Neural progenitor cell (in vitro differentiated cells): ENCODE data around the gene DNAJC15. TPM values are rescaled to one million over a fixed set of nuclear protein-coding genes. Genes with fewer than 3 reads are reported as not detected.

Experiments
- DNase-seq: peaks from one replicate; pipeline ENCODE4 v3.0.0-alpha.2; 2016; ENCODE audit warnings: low spot score
- H2AFZ ChIP-seq: fragments of 200-600 bp; sonication (generic); replicated peaks from 2 replicates; pipeline ENCODE4 v1.6.1; 2016; ENCODE audit warnings: antibody characterized with exemption
- H3F3A ChIP-seq: fragments of 200-600 bp; sonication (generic); 2 replicates; pipeline ENCODE4 v1.6.1; 2016; ENCODE audit warnings: antibody characterized with exemption, low read depth
- H3K27ac ChIP-seq: fragments of 200-600 bp; sonication (generic); 2 replicates; pipeline ENCODE4 v1.5.1; 2016; ENCODE audit warnings: mild to moderate bottlenecking
- H3K27me3 ChIP-seq: fragments of 200-600 bp; sonication (generic); 2 replicates; pipeline ENCODE4 v1.6.1; 2016; ENCODE audit warnings: mild to moderate bottlenecking, moderate library complexity
- H3K36me3 ChIP-seq: fragments of 200-600 bp; sonication (generic); 2 replicates; pipeline ENCODE4 v1.5.1; 2016
- H3K4me1 ChIP-seq: fragments of 200-600 bp; sonication (generic); 2 replicates; pipeline ENCODE4 v1.6.1; 2016; ENCODE audit warnings: mixed run types
- H3K4me2 ChIP-seq: fragments of 200-600 bp; sonication (generic); 2 replicates; pipeline ENCODE4 v1.6.1; 2016
- H3K4me3 ChIP-seq: fragments of 200-600 bp; sonication (generic); 2 replicates; pipeline ENCODE4 v1.5.1; 2016
- H3K79me2 ChIP-seq: fragments of 200-600 bp; sonication (generic); 2 replicates; pipeline ENCODE4 v1.6.1; 2016; ENCODE audit warnings: low read depth
- H3K9ac ChIP-seq: fragments of 200-600 bp; sonication (generic); 2 replicates; pipeline ENCODE4 v1.6.1; 2016
- H3K9me3 ChIP-seq: fragments of 200-600 bp; sonication (generic); 2 replicates; pipeline ENCODE4 v1.5.1; 2016; ENCODE audit warnings: low read depth
- H4K20me1 ChIP-seq: fragments of 200-600 bp; sonication (generic); 2 replicates; pipeline ENCODE4 v1.6.1; 2016; ENCODE audit warnings: low read depth
- H3K27ac Mint-ChIP-seq: 3 replicates; pipeline ENCODE4 v1.8.0; 2021; ENCODE audit warnings: mixed read lengths
- H3K27me3 Mint-ChIP-seq: 2 replicates; pipeline ENCODE4 v1.8.0; 2022; ENCODE audit warnings: low read depth, mild to moderate bottlenecking, inconsistent platforms, moderate library complexity, mixed read lengths; ENCODE audit not compliant: insufficient read depth
- H3K36me3 Mint-ChIP-seq: 3 replicates; pipeline ENCODE4 v1.8.0; 2021; ENCODE audit warnings: mixed read lengths
- H3K4me1 Mint-ChIP-seq: 3 replicates; pipeline ENCODE4 v1.8.0; 2021; ENCODE audit warnings: mixed read lengths
- H3K4me3 Mint-ChIP-seq: 3 replicates; pipeline ENCODE4 v1.8.0; 2021; ENCODE audit warnings: mild to moderate bottlenecking, moderate library complexity, mixed read lengths
- H3K9me3 Mint-ChIP-seq: 3 replicates; pipeline ENCODE4 v1.8.0; 2020; ENCODE audit warnings: mixed read lengths
- EZH2 ChIP-seq: fragments of 200-600 bp; sonication (generic); IDR thresholded peaks from 2 replicates; pipeline ENCODE4 v1.6.1; 2017; ENCODE audit warnings: antibody characterized with exemption, mild to moderate bottlenecking, moderate library complexity
- EZH2phosphoT487 ChIP-seq: fragments of 200-600 bp; sonication (generic); IDR thresholded peaks from 2 replicates; pipeline ENCODE4 v1.6.1; 2017; ENCODE audit warnings: antibody characterized with exemption
- total RNA-seq: library from RNA; depleted of rRNA; stranded (reverse); fragments of >200 nt; gene quantifications from 2 replicates; pipeline ENCODE4 v1.2.3, GENCODE V29; 2015; ENCODE audit warnings: low replicate concordance
- TF ChIP-seq, protein P1 (sequence below): fragments of 200-600 bp; sonication (generic); IDR thresholded peaks from 2 replicates; pipeline ENCODE4 v1.5.1; 2017; ENCODE audit warnings: antibody characterized with exemption, mild to moderate bottlenecking

Gene DNAJC15
- total RNA-seq, 1 donor from 2014 or later: 3.2 TPM

- no peak overlapping the region for H3K4me3 ChIP-seq
- H3K9ac ChIP-seq: no peak overlapping the region
- H3K4me3 Mint-ChIP-seq: no peak overlapping the region
- H2AFZ ChIP-seq: no peak overlapping the region
- H4K20me1 ChIP-seq: no peaks in the 10 kb centered on the region
- H3K27me3 ChIP-seq: no peaks in the 10 kb centered on the region
- peaks cover 15% of the 10 kb centered on the region for H3K4me1 Mint-ChIP-seq
- H3K27ac Mint-ChIP-seq: no peak overlapping the region
- no peaks in the 10 kb centered on the region for H3F3A ChIP-seq
- DNase-seq: no peak
- H3K27me3 Mint-ChIP-seq: no peaks in the 10 kb centered on the region
- no peak overlapping the region for H3K4me2 ChIP-seq
- H3K4me1 ChIP-seq: peaks cover 7% of the 10 kb centered on the region
- no peaks in the 10 kb centered on the region for H3K36me3 ChIP-seq
- H3K79me2 ChIP-seq: no peaks in the 10 kb centered on the region
- H3K36me3 Mint-ChIP-seq: no peaks in the 10 kb centered on the region
- no peaks in the 10 kb centered on the region for H3K9me3 ChIP-seq
- no peak overlapping the region for H3K27ac ChIP-seq
- H3K9me3 Mint-ChIP-seq: no peaks in the 10 kb centered on the region
- TF ChIP-seq, protein P1, sequence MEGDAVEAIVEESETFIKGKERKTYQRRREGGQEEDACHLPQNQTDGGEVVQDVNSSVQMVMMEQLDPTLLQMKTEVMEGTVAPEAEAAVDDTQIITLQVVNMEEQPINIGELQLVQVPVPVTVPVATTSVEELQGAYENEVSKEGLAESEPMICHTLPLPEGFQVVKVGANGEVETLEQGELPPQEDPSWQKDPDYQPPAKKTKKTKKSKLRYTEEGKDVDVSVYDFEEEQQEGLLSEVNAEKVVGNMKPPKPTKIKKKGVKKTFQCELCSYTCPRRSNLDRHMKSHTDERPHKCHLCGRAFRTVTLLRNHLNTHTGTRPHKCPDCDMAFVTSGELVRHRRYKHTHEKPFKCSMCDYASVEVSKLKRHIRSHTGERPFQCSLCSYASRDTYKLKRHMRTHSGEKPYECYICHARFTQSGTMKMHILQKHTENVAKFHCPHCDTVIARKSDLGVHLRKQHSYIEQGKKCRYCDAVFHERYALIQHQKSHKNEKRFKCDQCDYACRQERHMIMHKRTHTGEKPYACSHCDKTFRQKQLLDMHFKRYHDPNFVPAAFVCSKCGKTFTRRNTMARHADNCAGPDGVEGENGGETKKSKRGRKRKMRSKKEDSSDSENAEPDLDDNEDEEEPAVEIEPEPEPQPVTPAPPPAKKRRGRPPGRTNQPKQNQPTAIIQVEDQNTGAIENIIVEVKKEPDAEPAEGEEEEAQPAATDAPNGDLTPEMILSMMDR: no peak
- TF ChIP-seq EZH2 (no peak), EZH2phosphoT487 (no peak)
These were observed 91.8 kb downstream of the DNAJC15 start for GRCh38 chr13:43115141-43115540.

- no peaks in the 10 kb centered on the region for H3K36me3 Mint-ChIP-seq
These were observed 92.9 kb downstream of the DNAJC15 start for GRCh38 chr13:43116242-43116641.

GRCh38 chr13:43118521-43118920 is 95.1 kb downstream of the DNAJC15 start:
- Mint-ChIP-seq H3K4me1 (peaks cover 20% of the 10 kb centered on the region), H3K36me3 (no peaks in the 10 kb centered on the region), H3K27ac (no peak overlapping the region), H3K27me3 (peaks cover 12% of the 10 kb centered on the region), H3K4me3 (no peak overlapping the region), H3K9me3 (no peaks in the 10 kb centered on the region)
- Histone ChIP-seq H3K4me3 (no peak overlapping the region), H3K9ac (no peak overlapping the region), H3K9me3 (no peaks in the 10 kb centered on the region), H4K20me1 (no peaks in the 10 kb centered on the region), H3K4me2 (no peak overlapping the region), H3K27me3 (no peaks in the 10 kb centered on the region), H2AFZ (no peak overlapping the region), H3K27ac (no peak overlapping the region), H3K4me1 (peaks cover 18% of the 10 kb centered on the region), H3K79me2 (no peaks in the 10 kb centered on the region), H3K36me3 (no peaks in the 10 kb centered on the region), H3F3A (peaks cover 14% of the 10 kb centered on the region)
- DNase-seq: no peak
- no peak for TF ChIP-seq EZH2
- no peak for TF ChIP-seq EZH2phosphoT487
- TF ChIP-seq, protein P1: no peak

More at GRCh38 chr13:43116242-43116641, 92.9 kb downstream of the DNAJC15 start:
- H3K27me3 ChIP-seq: no peaks in the 10 kb centered on the region
- no peak overlapping the region for H3K4me2 ChIP-seq
- H3F3A ChIP-seq: no peaks in the 10 kb centered on the region
- no peak for DNase-seq
- Mint-ChIP-seq H3K4me3 (no peak overlapping the region), H3K9me3 (no peaks in the 10 kb centered on the region), H3K27me3 (peaks cover 6% of the 10 kb centered on the region), H3K4me1 (peaks cover 15% of the 10 kb centered on the region), H3K27ac (no peak overlapping the region)
- no peaks in the 10 kb centered on the region for H3K9me3 ChIP-seq
- no peak overlapping the region for H3K27ac ChIP-seq
- TF ChIP-seq EZH2phosphoT487 (no peak), EZH2 (no peak)
- TF ChIP-seq, protein P1: no peak
- peaks cover 7% of the 10 kb centered on the region for H3K4me1 ChIP-seq
- H3K9ac ChIP-seq: no peak overlapping the region
- H3K36me3 ChIP-seq: no peaks in the 10 kb centered on the region
- no peak overlapping the region for H2AFZ ChIP-seq
- no peaks in the 10 kb centered on the region for H4K20me1 ChIP-seq
- no peak overlapping the region for H3K4me3 ChIP-seq
- no peaks in the 10 kb centered on the region for H3K79me2 ChIP-seq
